CD4-positive, CD25-positive, alpha-beta regulatory T cell (primary cell): ENCODE data around the gene CHKB. TPM values are rescaled to one million over a fixed set of nuclear protein-coding genes. Genes with fewer than 3 reads are reported as not detected.
"Not testable (repeated sequence)": the region's sequence is repeated elsewhere in the genome, so short reads cannot be mapped to it uniquely, and the experiment has no call there.

Source experiments
- ATAC-seq, 2 donors: fragments of 150-1000 bp; cut with Tn5 transposase; one replicate each; pipeline ENCODE4 v1.10.0; 2021; ENCODE audit warnings: low read depth in 2 of 2, moderate number of reproducible peaks in 2 of 2, moderate library complexity in 1 of 2
- DNase-seq, 3 donors: peaks; one replicate each; pipeline versions ENCODE4 v3.0.0 to v3.0.0-alpha.2; 2012 to 2022; ENCODE audit warnings: mixed read lengths in 1 of 3
- H3K27ac ChIP-seq: one replicate; pipeline ENCODE4 v1.7.0; 2013; ENCODE audit warnings: mild to moderate bottlenecking, low read length; ENCODE audit not compliant: insufficient read depth, poor library complexity, severe bottlenecking
- H3K27me3 ChIP-seq: one replicate; pipeline ENCODE4 v1.7.0; 2013; ENCODE audit warnings: low read length; ENCODE audit not compliant: control insufficient read depth, insufficient read depth
- H3K36me3 ChIP-seq: one replicate; pipeline ENCODE4 v1.7.0; 2013; ENCODE audit warnings: mild to moderate bottlenecking, low read length, moderate library complexity; ENCODE audit not compliant: control insufficient read depth, insufficient read depth
- H3K4me1 ChIP-seq: 2 replicates; pipeline ENCODE4 v1.7.0; 2013; ENCODE audit warnings: mild to moderate bottlenecking, low read length; ENCODE audit not compliant: insufficient read depth, control insufficient read depth, poor library complexity, severe bottlenecking
- H3K4me3 ChIP-seq: one replicate; pipeline ENCODE4 v1.7.0; 2013; ENCODE audit warnings: low read depth, mild to moderate bottlenecking, low read length, moderate library complexity
- H3K9me3 ChIP-seq, 2 experiments: 1 replicate in 1 of 2; 2 replicates in 1 of 2; pipeline ENCODE4 v1.7.0; 2013; ENCODE audit warnings: low read length in 2 of 2, mild to moderate bottlenecking in 1 of 2, moderate library complexity in 1 of 2; ENCODE audit not compliant: control insufficient read depth in 2 of 2
- H3K27ac Mint-ChIP-seq, 3 donors: one replicate each; pipeline ENCODE4 v1.8.0; 2020 to 2022; ENCODE audit warnings: mild to moderate bottlenecking in 3 of 3, mixed read lengths in 3 of 3, moderate library complexity in 2 of 3
- H3K27me3 Mint-ChIP-seq: one replicate; pipeline ENCODE4 v1.8.0; 2022; ENCODE audit warnings: mild to moderate bottlenecking, mixed read lengths
- H3K36me3 Mint-ChIP-seq: one replicate; pipeline ENCODE4 v1.8.0; 2020; ENCODE audit warnings: mixed read lengths
- H3K4me1 Mint-ChIP-seq, 4 donors: one replicate each; pipeline ENCODE4 v1.8.0; 2020 to 2022; ENCODE audit warnings: mixed read lengths in 4 of 4, mild to moderate bottlenecking in 1 of 4
- H3K4me3 Mint-ChIP-seq, 4 donors: one replicate each; pipeline ENCODE4 v1.8.0; 2020 to 2022; ENCODE audit warnings: mild to moderate bottlenecking in 4 of 4, mixed read lengths in 4 of 4, moderate library complexity in 3 of 4
- H3K9me3 Mint-ChIP-seq, 7 donors: one replicate each; pipeline ENCODE4 v1.8.0; 2020 to 2022; ENCODE audit warnings: mixed read lengths in 7 of 7, mild to moderate bottlenecking in 3 of 7, moderate library complexity in 2 of 7
- polyA plus RNA-seq, 4 donors: library from polyadenylated mRNA; unstranded; fragments of 300-500 nt; fragmentation: Illumina TruSeq; gene quantifications; one replicate each; pipeline ENCODE4 v1.2.3, GENCODE V29; 2021
- total RNA-seq: library from RNA; stranded (reverse); gene quantifications from one replicate; pipeline ENCODE4 v1.2.3, GENCODE V29; 2022

Gene CHKB
- total and polyA plus RNA-seq, 5 donors from 2014 or later, result 39.8 to 162 (median 45.4) TPM

DNA sequence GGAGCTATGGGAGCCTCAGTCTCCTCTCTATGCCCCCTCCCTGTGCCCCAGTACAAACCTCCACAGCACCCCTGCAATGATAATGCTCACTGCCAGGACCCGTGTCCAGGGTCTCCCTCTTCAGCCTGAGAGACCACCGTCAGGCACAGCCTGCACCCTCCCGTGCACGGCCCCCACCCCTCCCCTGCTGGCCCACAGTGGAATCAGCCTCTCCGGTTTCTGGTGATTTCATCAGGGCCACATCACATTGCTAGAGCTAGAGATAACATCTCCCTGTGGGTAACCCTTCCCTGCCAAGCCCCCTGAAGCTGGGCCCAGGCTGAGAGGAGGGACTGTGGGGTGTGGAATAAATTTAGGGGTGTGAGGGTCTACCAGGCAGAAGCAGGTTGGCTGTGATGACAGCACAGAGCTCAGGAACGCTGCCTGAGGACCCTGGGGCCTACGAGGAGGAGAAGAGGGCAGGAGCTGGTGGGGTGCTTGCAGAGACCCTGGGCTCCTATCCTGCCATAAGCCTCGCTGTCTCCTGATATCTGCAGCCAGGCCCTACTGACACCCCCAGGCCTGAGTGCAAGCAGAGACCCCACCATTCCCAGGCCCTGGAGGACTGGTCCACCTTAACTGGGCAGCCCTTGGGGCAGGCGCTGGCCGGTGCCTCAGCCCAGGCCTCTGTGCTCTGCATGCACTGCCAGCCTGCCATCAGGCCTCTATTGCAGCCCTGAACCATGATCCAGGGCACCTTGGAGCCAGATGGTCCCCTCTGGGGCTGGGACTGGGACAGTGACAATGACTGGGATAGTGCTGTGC lies 36.9 kb downstream of the CHKB start, which contains the start of gene KLHDC7B:
Gene KLHDC7B, plus strand, starts transcription at position 378 of the 804 bp plus-strand sequence. Its CDS starts 345 bp downstream, at position 723.
- Histone ChIP-seq H3K4me3 (peak within 1 kb of the TSS; percentile 63), H3K27ac (peak within 1 kb of the TSS; percentile 83), H3K27me3 (no peaks in the 10 kb centered on the region), H3K4me1 (peaks cover 52% of the 10 kb centered on the region), H3K36me3 (no peaks in the 10 kb centered on the region), H3K9me3 (no peaks in the 10 kb centered on the region)
- DNase-seq, result no peak
- ATAC-seq, result no peak
- Mint-ChIP-seq H3K36me3 (no peaks in the 10 kb centered on the region), H3K9me3 (no peaks in the 10 kb centered on the region), H3K4me3 (peak within 1 kb of the TSS; percentile 70 to 84 (median 77)), H3K27ac (peak within 1 kb of the TSS; percentile 73 to 96 (median 78)), H3K4me1 (peaks cover 7 to 57% (median 28%) of the 10 kb centered on the region in 4 donors), H3K27me3 (no peaks in the 10 kb centered on the region)

DNA sequence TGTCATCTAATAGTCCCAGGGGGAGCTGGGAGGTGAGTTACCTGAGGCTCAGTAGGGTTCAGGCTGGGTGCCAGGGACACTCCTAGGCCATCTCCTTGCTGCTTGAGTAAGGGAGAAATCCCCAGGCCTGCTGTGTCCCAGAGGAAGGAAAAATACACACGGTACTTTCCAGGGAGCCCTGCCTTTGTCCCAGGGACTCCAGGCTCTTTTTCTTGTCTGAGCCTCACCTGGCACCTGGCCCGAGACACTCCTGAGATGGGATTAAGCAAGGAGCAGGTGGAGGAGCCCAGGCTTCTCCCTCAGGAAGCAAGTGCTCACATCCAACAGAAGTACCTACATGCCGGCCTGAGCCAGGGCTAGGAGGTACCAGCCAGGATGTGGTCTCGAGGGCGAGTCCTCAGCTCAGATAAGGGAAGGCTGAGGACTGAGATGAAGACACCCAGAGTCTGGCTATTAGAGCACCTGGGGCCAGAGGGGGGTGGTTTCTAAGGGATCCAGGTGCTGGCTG lies 37.8 kb downstream of the CHKB start:
- H3K36me3 Mint-ChIP-seq, result no peaks in the 10 kb centered on the region
- peak overlapping the region; percentile 70 to 84 (median 77) for H3K4me3 Mint-ChIP-seq
- H3K27me3 Mint-ChIP-seq, result no peaks in the 10 kb centered on the region
- no peaks in the 10 kb centered on the region for H3K9me3 ChIP-seq
- H3K4me1 Mint-ChIP-seq, result peaks cover 8 to 54% (median 28%) of the 10 kb centered on the region in 4 donors
- peak overlapping the region; percentile 63 for H3K4me3 ChIP-seq
- ATAC-seq (no peak), DNase-seq (peak in 1 of 3 donors; percentile 81)
- peaks cover 53% of the 10 kb centered on the region for H3K4me1 ChIP-seq
- H3K27ac ChIP-seq, result peak overlapping the region; percentile 83
- H3K27ac Mint-ChIP-seq, result peak overlapping the region; percentile 73 to 96 (median 78)
- H3K36me3 ChIP-seq, result no peaks in the 10 kb centered on the region
- H3K27me3 ChIP-seq, result no peaks in the 10 kb centered on the region
- no peaks in the 10 kb centered on the region for H3K9me3 Mint-ChIP-seq

DNA sequence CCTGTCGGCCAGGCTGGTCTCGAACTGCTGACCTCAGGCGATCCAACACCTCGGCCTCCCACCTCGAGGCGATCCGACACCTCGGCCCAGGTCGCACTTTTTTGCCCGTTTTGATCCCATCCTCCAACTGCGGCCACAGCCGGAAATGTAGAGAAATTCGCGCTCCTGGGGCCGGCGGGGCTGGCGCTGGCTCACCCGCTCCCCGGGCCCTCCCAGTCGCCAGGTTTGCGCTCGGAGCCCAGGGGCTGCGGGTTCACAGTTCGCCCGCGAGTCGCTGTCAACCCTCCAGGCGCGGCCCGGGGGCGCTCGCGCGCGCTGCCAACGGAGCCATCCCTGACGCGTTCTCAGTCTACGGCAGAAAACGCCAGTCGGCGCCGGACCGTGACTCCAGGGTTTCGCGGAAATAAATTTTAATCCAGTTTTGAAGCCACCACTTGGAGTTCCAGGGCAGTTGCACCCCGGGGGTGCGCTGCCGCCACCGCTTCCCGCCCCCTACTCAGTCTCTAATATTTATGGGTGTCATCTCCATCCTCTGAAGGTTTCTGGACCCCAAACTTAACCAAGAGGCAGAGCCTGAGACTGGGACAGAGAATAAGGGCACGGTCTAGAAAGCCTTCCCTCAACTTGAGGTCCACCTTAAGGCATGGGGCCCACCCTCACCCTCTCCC lies 38.4 kb downstream of the CHKB start:
- H3K27me3 ChIP-seq, result no peaks in the 10 kb centered on the region
- DNase-seq, result peak; percentile 70 to 85 (median 75)
- peaks cover 14 to 57% (median 32%) of the 10 kb centered on the region in 4 donors for H3K4me1 Mint-ChIP-seq

DNA sequence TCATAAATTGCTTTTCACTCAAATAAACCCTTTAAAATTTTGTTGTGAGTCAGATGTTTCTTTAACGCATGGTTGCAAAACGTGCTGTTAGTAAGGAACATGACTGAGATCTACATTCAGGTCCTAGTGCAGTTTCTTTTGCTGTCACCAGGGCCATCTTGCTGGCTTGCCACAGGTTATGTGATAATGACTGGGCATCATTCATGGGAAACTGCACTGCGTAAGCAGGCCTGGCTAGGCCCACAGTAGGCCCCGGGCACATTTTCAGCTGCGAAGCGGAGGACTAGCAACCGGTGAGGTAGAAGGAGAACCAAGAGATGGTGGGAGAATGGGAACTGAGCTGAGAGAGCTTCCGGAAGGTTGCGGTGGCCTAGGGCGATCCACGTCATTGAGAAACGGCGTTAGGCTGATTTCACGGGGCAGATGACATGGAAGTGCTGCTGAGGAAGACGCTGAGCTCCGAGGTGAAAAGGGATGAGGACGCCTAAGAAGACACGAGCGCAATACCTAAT lies 40.2 kb downstream of the CHKB start:
- Histone ChIP-seq H3K9me3 (no peaks in the 10 kb centered on the region), H3K4me3 (no peak overlapping the region), H3K4me1 (peaks cover 54% of the 10 kb centered on the region), H3K27me3 (no peaks in the 10 kb centered on the region), H3K27ac (no peak overlapping the region), H3K36me3 (no peaks in the 10 kb centered on the region)
- Mint-ChIP-seq H3K4me1 (peaks cover 14 to 64% (median 38%) of the 10 kb centered on the region in 4 donors), H3K27me3 (no peaks in the 10 kb centered on the region), H3K36me3 (no peaks in the 10 kb centered on the region), H3K4me3 (peak overlapping the region; percentile 27 to 86 (median 54)), H3K9me3 (peaks cover 0 to 3% (median 0%) of the 10 kb centered on the region in 7 donors), H3K27ac (peak overlapping the region; percentile 21 to 100 (median 86))
- no peak for ATAC-seq
- DNase-seq, result no peak

More for the DNA sequence above, 38.4 kb downstream of the CHKB start:
- Histone ChIP-seq H3K9me3 (no peaks in the 10 kb centered on the region), H3K4me1 (peaks cover 52% of the 10 kb centered on the region), H3K4me3 (peak overlapping the region; percentile 63), H3K27ac (peak overlapping the region; percentile 83), H3K36me3 (no peaks in the 10 kb centered on the region)
- H3K9me3 Mint-ChIP-seq, result peaks cover 0 to 3% (median 0%) of the 10 kb centered on the region in 7 donors
- H3K27ac Mint-ChIP-seq, result peak overlapping the region; percentile 78 to 96 (median 83)
- H3K27me3 Mint-ChIP-seq, result no peaks in the 10 kb centered on the region
- H3K36me3 Mint-ChIP-seq, result no peaks in the 10 kb centered on the region
- ATAC-seq, result peak; percentile 48 to 50
- peak overlapping the region; percentile 70 to 84 (median 77) for H3K4me3 Mint-ChIP-seq

DNA sequence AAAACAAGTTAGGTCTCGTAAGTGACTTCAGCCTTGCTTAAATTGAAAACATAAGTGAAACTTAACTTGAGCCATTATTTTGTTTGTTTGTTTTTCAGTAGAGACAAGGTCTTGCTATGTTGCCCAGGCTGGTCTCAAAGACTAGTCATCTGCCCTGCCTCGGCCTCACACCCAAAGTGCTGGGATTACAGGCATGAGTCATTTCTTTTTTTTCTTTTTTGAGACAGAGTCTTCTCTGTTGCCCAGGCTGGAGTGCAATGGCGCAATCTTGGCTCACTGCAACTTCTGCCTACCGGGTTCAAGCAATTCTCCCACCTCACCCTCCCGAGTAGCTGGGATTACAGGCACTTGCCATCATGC lies 41.0 kb downstream of the CHKB start:
- H3K27ac ChIP-seq, ATAC-seq: not testable (repeated sequence)

DNA sequence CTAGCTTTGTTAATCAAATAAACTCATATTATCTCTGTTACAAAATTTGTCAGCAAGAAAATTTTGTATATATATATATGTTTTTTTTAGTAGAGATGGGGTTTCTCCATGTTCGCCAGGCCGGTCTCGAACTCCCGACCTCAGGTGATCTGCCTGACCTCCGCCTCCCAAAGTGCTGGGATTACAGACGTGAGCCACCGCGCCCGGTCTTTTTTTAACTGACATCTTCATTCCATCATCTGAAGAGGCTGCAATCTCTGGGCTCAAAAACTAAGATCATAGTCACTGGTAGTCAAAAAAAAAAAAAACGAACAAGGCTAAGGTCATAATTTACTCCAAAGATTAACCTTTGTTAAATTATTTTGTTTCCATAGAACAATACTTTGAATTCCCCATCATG lies 42.3 kb downstream of the CHKB start:
- Histone ChIP-seq H3K27ac (peak overlapping the region; percentile 99), H3K27me3 (no peaks in the 10 kb centered on the region), H3K36me3 (no peaks in the 10 kb centered on the region), H3K4me3 (no peak overlapping the region), H3K9me3 (no peaks in the 10 kb centered on the region), H3K4me1 (peaks cover 45% of the 10 kb centered on the region)
- H3K27me3 Mint-ChIP-seq, result no peaks in the 10 kb centered on the region
- H3K27ac Mint-ChIP-seq, result peak overlapping the region; percentile 98 to 100 (median 98)
- ATAC-seq, result no peak
- H3K9me3 Mint-ChIP-seq, result peaks cover 0 to 3% (median 0%) of the 10 kb centered on the region in 7 donors
- DNase-seq, result no peak
- no peaks in the 10 kb centered on the region for H3K36me3 Mint-ChIP-seq
- H3K4me1 Mint-ChIP-seq, result peaks cover 14 to 57% (median 38%) of the 10 kb centered on the region in 4 donors
- H3K4me3 Mint-ChIP-seq, result peak overlapping the region in 3 of 4 donors; percentile 9 to 70 (median 17)

More for the DNA sequence above, 41.0 kb downstream of the CHKB start:
- DNase-seq, H3K9me3 ChIP-seq, H3K36me3 Mint-ChIP-seq, H3K9me3 Mint-ChIP-seq, H3K27me3 ChIP-seq, H3K36me3 ChIP-seq, H3K27me3 Mint-ChIP-seq, H3K4me3 ChIP-seq: not testable (repeated sequence)
- Mint-ChIP-seq H3K4me1 (peaks cover 14 to 65% (median 39%) of the 10 kb centered on the region in 4 donors), H3K27ac (peak overlapping the region in 1 of 3 donors; percentile 100), H3K4me3 (peak overlapping the region in 2 of 4 donors; percentile 28 to 47)
- peaks cover 54% of the 10 kb centered on the region for H3K4me1 ChIP-seq

DNA sequence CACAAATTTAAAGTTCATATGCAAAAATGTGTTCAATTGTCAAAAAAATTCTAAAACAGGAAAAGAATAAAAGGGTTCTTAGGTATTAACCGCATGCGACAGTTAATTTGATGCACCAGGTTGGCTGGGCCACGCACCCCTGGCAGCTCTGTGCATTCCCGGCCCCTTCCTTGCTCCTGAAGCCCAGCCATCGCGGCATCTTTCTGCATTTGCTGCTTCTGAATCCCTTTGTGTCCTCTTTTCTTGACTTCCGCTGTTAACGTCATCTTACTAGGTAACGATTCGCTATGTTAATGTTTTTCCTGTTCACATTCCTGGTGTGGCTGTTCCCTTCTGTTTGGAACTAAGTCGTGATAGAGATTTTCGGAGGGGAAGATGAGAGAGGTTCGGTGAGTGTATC lies 44.9 kb downstream of the CHKB start:
- Mint-ChIP-seq H3K9me3 (peaks cover 0 to 3% (median 0%) of the 10 kb centered on the region in 7 donors), H3K4me1 (peaks cover 14 to 64% (median 39%) of the 10 kb centered on the region in 4 donors), H3K27ac (peak overlapping the region; percentile 90 to 100 (median 100)), H3K36me3 (no peaks in the 10 kb centered on the region), H3K4me3 (peak overlapping the region in 3 of 4 donors; percentile 34 to 64 (median 36)), H3K27me3 (no peaks in the 10 kb centered on the region)
- Histone ChIP-seq H3K4me3 (no peak overlapping the region), H3K4me1 (peaks cover 38% of the 10 kb centered on the region), H3K27me3 (no peaks in the 10 kb centered on the region), H3K9me3 (no peaks in the 10 kb centered on the region), H3K27ac (peak overlapping the region; percentile 99), H3K36me3 (no peaks in the 10 kb centered on the region)
- ATAC-seq (no peak), DNase-seq (no peak)
